ENCODE data around the gene DLK1.

Gene DLK1

DNA sequence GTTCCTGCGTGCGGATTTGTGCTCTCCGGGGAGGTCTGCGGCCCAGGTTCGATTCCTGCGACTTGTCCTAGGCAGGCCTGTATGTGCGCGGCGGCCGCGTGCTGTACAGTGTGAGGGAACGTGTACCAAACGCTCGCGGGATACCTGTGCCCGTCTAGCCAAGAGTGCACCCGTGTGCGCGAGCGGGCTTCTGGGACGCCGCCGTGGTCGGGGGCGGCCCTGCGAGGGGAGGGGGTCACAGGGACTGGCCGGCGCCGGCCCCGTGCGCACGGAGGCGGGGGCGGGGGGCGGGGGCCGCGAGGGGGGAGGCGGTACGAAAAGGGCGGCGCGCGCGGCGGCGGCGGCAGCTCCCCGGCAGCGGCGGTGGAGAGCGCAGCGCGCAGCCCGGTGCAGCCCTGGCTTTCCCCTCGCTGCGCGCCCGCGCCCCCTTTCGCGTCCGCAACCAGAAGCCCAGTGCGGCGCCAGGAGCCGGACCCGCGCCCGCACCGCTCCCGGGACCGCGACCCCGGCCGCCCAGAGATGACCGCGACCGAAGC, at the start of gene DLK1:
Gene DLK1 (plus strand): TSS at position 343 of the 536 bp plus-strand sequence. CDS start 177 bp downstream, at position 520.
- DNase-seq (ENCODE audit: low spot score), result no peak

DNA sequence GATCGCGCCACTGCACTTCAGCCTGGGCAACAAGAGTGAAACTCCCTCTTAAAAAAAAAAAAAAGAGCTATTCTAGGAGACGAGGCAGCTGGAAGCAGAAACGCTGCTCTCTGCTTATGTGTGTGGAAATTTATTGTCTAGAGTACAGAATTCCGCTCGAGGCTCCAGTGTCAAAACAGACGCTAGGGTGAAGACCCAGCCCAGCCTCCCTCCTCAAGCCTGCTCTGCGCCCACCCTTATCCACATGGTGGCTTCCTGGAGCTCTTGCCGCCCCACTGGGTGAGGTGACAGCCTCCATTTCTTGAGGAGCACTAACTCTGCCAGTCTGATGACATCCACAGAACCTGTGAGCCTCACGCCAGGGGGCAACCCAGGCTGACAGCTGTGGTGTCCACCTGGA, 49.5 kb upstream of the DLK1 start:
- no peak for DNase-seq (ENCODE audit: low spot score)

DNA sequence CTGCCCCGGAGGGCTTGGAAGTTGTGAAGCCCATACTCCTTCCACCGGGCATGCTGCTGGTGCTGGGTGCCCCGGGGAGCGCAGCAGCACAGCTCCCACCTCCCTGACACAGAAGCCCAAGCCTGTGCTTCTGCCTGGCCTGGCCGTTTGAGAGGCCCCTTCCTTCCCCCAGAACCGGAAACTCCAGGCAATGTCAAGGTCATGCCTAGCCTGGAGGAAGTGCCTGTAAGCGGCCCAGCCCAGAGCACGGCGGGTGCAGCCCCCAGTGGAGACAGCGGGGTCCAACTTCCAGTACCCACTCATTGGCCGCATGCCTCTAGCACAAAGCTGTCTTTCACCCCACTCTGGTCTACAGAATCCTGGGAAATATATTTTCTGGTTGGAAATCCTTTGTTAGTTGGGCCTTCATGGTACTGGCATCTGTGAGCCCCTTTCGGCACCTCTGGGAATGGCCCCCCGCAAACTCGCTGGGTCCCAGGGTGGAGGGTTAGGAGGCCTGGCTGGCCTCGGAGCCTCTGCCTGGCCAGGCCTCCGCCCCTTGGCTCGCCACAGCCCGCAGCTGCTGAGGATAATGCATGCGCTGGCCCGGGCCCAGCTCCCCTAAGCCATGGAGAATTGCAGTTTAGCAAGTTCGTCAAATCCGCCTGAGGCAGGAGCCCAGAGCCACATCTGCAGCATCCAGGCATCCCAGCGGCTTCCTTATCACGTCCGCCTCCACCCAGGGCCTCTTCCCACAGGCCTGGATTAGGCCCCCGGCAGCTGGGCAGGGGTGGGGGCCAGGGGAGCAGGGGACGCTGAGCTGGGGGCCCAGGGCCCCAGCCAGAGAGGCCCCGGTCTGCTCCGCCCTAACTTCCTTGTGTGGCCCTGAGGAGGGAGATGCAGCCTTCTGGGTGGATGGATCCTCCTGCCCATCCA, 48.9 kb upstream of the DLK1 start:
- no peak for DNase-seq (ENCODE audit: low spot score)

DNA sequence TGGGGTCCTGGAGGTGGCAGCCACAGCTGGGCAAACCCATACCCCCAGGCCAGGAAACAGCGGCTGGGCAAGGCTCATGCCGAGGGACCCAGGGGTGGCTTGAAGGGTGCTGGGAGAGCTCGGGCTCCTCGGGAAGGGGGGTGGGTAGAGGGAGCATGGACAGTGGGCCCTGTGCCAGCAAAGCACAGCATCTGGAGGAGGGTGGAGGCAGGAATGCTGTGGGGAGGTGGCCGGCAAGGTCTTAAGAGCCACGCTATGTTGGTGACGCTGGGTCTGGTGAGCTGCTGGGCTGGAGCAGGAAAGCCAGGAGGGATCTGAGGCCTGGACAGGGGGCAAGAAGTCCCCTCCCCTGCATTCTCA, 48.2 kb upstream of the DLK1 start:
- no peak for DNase-seq (ENCODE audit: low spot score)

DNA sequence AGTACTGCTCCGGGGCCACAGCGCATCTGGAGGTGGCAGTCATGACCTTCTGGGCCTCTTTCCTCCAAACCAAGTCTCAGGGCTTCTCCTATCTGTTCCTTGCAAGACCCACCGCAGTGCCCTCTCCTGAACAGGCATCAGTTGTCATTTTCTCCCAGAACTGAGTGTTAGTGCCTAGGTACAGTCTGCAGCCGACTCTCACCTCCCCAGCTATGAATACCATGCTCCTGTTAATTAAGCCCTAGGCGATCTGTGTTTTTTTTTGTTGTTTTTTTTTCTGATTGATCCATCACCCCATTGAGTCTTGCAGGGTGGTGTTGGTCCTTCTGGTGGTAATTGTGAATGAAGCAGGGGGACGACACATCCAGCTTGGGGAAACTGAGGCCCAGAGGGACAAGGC, 47.5 kb upstream of the DLK1 start:
- DNase-seq (ENCODE audit: low spot score), result no peak

DNA sequence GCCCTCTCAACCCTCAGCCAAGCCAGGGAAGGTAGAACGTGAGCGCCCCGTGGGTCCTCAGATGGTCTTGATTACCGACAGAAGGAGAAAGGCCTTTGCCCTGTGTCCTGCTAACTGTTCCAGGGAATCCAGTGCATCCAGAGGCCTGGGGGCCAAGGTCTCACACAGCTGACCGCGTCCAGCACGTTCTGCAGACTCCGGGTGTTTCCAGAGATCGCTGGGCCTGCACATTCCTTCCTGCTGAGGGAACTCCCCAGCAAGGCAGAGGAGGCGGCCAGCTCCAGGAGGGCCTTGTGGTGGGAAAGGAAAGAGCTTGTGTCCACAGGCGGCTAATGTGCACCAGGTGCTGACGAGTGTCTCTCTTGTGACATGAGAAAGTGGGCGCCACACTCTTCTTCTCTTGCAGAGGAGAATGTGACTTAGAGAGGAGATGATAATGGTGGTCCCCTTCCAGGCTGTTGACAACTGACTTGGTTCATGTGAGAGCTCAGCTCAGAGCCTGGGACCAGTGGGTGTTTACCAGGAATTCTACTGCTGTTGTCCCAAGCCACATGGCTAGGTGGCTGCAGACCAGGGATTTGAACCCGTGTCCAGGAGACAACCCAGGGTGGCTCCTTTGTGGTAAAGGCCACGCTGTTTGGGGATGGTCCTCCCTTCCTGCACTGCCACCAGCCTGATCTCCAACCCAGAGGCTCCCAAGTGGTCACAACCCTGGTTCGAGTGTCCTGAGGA, 46.8 kb upstream of the DLK1 start:
- peak; percentile 80 for DNase-seq (ENCODE audit: low spot score)

DNA sequence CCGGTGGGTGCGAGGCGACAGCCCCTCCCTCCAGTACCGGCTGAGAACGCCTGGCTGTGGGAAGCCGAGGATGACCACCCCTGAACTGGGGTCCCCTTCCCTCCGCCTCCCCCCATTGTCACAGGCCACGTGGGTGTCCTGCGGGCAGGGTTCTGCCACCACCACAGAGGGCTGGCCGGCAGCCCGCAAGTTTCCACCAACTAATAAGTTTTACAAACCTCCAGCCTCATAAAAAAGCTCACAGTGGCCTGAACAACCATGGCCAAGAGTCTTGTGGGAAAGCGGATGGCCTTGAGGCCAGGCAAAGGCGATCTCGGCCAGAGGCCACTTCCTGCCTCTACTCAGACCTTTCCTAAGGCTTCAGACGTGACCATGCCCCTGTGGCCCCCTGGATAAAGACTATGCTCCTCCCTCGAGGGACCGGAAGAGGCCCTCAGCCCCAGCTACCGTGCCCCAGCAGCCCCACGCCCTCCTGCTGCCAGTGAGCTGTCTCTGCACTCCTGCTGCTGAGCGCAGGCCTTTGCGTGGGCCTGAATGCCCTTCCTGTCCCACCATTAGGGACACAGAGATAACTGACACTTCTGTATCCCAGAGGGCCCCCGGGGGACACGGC, 46.1 kb upstream of the DLK1 start:
- DNase-seq (ENCODE audit: low spot score), result no peak

DNA sequence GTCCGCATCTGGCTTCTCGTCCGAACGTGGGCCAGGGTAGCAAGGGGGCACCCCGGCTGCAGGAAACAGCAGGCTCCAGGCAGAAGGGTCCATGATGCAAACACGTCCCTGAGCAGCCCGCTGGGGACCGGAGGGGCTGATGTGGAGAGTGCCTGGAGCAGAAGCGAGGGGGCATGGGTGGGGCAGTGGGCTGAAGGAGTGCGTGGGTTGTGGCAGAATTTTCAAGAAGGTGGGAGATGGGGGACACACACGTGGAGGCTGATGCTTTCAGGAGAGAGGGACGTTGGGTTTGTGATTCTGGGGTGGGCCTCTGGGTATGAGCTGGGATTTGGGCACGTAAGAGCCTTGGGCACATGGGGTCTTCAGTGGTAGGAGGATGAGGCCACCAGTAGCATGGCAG, 45.6 kb upstream of the DLK1 start:
- no peak for DNase-seq (ENCODE audit: low spot score)

DNA sequence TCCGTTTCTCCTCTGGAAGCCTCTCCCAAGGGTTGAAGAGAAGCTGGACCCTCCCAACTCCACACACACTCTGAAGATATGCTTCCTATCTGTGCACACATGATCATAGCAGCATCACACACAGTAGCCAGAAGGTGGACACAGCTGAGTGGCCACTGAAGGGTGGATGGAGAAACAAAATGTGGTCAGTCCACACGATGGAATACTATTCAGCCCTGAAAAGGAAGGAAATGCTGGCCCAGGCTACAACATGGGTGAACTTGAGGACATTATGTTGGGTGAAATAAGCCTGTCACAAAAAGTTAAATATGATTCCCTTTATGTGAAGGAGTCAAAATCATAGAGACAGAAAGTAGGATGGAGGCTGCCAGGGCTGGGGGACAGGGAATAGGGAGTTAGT, 43.9 kb upstream of the DLK1 start:
- DNase-seq (ENCODE audit: low spot score), result no peak

DNA sequence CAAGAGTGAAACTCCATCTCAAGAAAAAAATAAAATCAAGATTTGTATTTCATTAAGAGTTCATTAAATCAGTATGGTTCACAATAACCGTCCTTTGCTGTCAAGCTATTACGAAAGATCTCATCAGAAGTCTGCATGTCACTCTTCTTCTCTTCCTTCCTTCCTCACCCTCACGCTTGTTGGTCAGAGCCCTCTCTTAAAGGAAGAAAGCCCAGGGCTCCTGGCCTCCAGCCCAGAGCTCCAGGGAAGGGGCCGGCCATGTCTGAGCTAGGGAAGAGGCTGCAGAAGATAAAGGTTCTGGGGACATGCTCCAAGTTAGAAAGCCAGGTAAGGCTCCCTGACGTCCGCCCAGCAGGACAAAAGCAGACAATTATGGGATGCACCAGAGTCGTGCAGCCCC, 43.1 kb upstream of the DLK1 start:
- no peak for DNase-seq (ENCODE audit: low spot score)

DNA sequence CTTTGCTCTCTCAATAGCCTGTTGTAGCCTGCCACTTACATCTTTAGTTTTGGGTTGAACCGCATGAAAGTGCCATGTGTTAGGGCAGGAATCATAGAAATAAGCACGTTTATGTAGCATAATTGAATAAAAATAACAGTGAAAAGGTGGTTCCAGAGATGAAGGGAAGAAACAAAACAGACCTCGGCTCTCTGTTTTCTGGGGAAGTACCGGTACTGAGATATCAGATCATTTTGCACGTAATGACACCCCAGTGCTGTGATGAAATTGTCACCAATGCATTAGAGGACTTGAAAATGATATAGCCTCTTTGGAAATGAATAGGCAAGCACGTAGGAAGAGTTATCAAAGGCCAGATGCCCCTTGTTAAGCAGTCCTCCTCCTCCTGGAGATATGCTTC, 42.5 kb upstream of the DLK1 start:
- no peak for DNase-seq (ENCODE audit: low spot score)

DNA sequence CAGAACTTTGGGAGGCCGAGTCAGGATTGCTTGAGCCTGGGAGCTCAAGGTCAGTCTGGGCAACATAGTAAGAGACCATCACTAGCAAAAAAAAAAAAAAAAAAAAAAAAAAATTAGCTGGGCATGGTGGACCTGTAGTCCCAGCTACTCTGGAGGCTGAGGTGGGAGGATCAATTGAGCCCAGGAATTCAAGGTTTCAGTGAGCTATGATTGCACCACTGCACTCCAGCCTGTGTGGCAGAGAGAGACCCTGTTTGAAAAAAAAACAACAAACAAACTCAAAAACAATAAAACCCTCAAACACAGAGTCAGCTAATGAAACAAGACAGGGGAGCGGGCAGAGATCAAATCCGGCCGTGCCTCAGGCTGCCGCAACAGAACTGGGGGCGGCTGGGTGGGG, 41.7 kb upstream of the DLK1 start:
- no peak for DNase-seq (ENCODE audit: low spot score)

DNA sequence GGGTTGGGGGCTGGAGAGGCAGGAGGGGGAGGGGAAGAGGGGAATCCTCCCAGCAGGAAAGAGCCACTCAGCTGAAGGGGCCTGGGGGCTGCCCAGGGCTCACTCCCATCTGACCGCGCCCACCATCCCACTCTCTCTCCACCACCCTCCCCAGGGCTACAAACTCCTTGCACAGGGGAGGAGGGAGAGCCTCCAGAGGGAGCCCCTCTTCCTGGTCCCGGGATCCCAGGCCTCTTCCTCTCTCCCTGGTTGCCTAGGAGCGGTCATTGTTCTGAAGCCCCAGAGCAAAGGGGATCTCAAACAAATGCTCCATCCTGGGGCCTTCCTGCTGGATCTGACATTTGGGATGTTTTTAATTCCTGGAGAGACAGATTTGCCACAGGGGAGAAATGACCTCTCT, 39.8 kb upstream of the DLK1 start:
- no peak for DNase-seq (ENCODE audit: low spot score)

DNA sequence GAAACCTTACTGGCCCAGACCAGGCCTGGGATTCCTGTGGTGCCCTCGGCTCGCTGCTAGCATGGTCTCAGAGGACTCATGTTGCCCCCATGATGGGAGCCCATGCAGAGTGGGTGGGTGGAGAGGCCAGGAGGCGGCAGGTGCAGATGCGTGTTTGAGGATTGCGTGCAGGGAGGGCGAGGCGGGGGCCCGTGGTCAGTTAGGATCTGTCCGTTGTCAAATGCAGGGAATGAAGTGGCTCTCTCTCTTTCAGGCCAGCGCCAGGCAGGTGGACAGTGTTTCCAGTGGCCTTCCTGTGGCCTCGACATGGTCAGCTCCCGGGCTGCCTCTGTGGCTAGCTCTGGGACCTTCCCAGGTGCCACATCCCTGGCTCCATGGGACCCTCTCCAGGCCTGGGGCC, 39.3 kb upstream of the DLK1 start:
- DNase-seq (ENCODE audit: low spot score), result no peak

DNA sequence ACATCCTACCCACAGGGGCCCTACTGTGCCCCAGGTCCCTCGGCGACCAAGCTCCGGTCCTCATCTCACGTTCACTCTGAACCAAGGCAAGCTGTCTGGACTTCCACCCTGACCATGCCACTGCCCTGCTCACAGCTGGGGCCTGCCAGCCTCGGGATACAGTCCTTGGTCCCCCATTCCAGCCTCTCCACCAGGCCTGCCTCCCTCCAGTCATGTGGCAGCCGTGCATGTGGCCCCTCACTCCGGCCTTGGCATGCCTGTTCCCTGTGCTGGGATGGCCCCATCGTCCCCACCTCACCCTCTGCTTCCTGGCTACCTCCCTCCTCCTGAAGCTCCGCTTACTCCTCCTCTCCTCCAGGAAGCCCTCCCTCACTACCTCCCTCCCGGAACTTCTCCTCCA, 38.6 kb upstream of the DLK1 start:
- no peak for DNase-seq (ENCODE audit: low spot score)

DNA sequence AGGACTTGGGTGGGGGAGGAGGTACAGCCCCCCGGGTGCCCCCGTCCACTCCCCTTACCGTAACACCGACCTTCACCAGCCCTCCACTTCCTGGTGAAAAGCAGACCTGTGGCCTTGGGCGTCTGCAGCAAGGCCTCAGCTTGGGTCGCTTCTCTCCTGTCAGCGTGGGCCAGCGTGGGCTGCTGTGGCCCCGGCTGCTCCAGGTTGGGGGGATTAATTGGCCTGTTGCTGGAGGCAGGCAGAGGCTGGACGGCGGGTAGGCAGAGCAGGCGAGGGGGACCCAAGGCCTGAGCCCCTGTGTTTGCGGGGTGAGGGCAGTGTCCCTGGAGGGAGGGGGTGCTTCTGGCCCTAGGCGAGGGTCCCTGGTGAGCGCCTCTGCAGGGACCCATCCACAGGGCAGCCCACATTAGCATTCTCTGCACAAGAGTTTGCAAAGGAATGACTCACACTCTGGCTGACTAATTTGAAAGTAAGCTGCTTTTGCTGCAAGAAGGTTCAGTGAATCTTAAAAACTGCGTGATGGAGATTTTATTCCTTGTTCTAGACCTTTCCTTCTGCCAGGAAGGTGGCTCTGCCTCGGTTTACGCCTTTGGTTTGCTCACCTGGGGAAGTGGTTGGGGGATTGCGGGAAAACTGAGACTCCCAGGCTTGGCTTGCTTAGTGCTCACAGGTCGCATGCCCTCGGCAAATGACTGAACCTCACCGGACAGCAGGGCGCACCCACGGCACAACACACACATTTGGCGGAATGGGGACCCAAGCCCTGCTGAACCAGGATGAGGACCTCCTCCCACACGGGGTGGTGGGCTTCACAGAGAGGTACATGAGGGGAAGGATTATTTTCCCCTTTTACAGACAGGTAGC, 37.9 kb upstream of the DLK1 start:
- DNase-seq (ENCODE audit: low spot score), result peak; percentile 52

DNA sequence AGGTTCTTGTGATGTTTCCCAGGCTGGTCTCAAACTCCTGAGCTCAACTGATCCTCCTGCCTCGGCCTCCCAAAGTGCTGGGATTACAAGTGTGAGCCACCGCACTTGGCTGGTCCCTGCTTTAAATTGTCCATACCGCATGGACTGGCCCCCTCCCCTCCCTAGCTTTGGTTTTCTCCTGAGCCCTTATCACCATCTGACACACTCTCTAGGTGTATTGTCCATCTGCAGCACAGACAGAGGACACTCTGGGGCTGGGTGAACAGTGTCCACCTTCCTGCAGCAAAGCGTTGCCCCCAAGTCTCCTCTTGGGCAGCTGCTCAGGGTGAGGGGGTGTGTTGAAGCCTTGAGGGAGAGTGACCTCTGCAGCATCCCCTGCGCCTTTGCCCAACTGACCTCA, 36.0 kb upstream of the DLK1 start:
- no peak for DNase-seq (ENCODE audit: low spot score)

DNA sequence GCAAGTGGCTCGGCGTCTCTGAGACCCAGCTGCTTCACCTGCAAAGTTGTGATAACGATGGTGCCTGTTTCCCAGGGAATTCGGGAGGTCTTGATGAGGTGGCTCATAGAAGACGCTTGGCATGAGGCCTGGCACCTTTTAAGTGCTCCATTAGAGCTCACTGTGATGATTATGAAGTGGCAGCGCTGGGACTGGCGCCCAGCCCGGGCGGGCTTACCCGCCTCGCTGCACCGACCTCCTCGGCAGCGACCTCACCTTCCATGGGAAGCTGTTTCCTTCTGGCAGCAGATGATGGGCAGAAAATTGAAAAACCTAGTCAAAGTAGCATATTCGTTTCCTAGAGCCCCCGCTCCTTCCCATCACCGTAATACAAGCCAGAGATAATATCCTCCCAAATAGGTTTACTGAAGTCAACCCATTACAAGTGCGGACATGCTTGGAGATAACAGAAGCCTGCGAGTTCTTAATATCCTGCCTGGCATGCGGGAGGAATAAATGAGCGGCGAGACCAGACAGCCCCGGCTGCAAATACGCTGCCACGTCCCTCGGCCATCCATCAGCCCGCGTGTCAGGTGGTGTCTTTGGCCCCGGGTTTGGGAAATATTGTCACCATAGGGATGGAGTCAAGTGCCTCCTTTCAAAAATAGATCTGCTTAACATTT, 35.2 kb upstream of the DLK1 start:
- DNase-seq (ENCODE audit: low spot score), result peak; percentile 65

DNA sequence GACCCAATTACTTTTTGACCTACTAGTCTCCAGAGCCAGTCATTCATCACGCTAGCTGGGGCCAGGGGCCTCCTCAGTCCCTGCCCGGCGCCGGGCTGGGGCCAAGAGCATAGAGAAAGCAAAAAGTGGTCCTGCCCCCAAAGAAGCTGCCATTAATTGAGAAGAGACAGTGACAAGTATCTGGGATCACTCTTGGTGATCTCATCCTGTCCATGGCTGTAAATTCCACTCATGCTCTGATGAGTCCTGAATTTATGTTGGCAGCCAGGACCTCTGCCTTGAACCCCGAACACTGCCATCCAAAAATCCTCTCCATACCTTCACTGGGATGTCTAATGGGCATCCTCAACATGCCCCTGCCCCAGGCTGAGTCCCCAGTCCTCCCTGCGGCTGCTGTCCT, 34.4 kb upstream of the DLK1 start:
- no peak for DNase-seq (ENCODE audit: low spot score)

DNA sequence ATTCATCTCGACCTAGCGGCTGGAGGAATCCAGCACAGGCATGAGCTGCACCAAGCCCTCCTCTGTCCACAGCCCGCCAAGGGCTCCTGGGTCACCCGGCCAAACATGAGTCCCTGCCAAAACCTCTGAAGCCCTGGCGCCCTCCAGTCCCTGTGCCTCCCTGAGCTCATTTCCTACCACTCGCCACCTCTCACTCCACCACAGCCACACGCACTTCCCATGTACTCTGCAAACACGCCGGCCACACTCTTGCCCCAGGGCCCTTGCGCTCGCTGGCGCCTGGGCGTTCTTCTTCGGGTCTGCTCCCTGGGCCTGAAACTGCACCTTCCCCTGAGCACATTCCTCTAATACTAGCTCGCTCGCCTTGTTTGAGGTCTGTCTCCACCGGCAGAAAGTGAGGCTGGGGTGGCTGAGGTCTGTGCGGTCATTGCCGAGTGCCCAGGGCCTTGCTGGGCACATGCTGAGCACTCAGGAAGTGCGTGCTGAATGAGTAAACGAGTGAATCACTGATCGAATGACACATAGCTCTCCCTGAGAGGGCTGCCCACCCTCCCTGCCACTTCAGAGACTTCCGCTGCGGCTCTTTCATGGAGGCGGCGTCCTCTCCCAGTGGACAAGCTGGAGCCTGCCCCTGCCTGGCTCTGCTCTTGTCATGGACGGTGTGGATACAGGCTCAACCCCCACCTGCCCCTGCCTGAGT, 33.7 kb upstream of the DLK1 start:
- peak; percentile 92 for DNase-seq (ENCODE audit: low spot score)
